ENCODE results near the gene APBA2.

DNA sequence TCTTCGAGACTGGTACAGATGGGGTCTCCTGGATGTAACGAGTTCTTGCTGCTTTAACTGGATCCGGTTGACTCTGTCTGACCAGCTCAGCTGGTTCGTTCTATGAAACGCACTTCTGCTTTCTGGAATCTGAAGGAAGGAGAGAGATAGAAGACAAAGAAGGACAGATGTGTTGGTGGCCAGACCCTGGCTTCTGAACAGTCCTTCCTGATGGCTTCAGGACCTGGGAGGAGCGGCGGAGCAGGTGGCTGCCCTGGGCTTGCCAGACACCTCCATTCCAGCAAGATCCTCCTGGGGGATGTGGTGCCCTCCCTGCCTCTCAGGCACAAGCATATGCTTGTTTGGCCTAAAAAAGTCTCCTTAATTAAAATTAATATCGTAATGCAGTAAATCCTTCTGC lies 99.9 kb downstream of the APBA2 start:
- TF ChIP-seq, protein P1, sequence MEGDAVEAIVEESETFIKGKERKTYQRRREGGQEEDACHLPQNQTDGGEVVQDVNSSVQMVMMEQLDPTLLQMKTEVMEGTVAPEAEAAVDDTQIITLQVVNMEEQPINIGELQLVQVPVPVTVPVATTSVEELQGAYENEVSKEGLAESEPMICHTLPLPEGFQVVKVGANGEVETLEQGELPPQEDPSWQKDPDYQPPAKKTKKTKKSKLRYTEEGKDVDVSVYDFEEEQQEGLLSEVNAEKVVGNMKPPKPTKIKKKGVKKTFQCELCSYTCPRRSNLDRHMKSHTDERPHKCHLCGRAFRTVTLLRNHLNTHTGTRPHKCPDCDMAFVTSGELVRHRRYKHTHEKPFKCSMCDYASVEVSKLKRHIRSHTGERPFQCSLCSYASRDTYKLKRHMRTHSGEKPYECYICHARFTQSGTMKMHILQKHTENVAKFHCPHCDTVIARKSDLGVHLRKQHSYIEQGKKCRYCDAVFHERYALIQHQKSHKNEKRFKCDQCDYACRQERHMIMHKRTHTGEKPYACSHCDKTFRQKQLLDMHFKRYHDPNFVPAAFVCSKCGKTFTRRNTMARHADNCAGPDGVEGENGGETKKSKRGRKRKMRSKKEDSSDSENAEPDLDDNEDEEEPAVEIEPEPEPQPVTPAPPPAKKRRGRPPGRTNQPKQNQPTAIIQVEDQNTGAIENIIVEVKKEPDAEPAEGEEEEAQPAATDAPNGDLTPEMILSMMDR (IDR thresholded peaks at IDR 0.05; ENCODE audit: borderline replicate concordance, extremely low read depth, low read length, poor library complexity, severe bottlenecking) = no peak
- TF ChIP-seq EZH2 (IDR thresholded peaks at IDR 0.05; ENCODE audit: borderline replicate concordance, low read depth, low read length, severe bottlenecking) = no peak

All from DND-41 (cell line).